ENCODE results near the gene AFF3.

DNA sequence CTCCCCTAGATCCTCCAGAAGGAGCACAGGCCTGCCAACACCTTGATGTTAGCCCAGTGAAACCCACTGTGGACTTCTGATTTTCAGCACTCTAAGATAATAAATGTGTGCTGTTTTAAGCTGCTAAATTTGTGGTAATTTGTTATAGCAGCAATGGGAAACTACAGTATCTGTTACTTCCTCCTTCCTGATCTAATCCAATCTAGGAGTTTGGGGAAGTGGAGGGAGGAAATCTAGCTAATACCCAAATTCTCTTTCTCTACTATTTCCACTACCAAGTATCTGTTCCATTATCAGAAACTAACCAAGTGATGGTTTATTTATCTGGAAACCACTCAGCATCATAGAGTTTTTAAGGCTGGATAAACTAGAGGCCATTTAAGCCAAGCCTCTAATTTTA lies 64.9 kb downstream of the AFF3 start:
- TF ChIP-seq, protein P1, sequence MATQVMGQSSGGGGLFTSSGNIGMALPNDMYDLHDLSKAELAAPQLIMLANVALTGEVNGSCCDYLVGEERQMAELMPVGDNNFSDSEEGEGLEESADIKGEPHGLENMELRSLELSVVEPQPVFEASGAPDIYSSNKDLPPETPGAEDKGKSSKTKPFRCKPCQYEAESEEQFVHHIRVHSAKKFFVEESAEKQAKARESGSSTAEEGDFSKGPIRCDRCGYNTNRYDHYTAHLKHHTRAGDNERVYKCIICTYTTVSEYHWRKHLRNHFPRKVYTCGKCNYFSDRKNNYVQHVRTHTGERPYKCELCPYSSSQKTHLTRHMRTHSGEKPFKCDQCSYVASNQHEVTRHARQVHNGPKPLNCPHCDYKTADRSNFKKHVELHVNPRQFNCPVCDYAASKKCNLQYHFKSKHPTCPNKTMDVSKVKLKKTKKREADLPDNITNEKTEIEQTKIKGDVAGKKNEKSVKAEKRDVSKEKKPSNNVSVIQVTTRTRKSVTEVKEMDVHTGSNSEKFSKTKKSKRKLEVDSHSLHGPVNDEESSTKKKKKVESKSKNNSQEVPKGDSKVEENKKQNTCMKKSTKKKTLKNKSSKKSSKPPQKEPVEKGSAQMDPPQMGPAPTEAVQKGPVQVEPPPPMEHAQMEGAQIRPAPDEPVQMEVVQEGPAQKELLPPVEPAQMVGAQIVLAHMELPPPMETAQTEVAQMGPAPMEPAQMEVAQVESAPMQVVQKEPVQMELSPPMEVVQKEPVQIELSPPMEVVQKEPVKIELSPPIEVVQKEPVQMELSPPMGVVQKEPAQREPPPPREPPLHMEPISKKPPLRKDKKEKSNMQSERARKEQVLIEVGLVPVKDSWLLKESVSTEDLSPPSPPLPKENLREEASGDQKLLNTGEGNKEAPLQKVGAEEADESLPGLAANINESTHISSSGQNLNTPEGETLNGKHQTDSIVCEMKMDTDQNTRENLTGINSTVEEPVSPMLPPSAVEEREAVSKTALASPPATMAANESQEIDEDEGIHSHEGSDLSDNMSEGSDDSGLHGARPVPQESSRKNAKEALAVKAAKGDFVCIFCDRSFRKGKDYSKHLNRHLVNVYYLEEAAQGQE (IDR thresholded peaks at IDR 0.05), result no peak
- TF ChIP-seq, protein P2, sequence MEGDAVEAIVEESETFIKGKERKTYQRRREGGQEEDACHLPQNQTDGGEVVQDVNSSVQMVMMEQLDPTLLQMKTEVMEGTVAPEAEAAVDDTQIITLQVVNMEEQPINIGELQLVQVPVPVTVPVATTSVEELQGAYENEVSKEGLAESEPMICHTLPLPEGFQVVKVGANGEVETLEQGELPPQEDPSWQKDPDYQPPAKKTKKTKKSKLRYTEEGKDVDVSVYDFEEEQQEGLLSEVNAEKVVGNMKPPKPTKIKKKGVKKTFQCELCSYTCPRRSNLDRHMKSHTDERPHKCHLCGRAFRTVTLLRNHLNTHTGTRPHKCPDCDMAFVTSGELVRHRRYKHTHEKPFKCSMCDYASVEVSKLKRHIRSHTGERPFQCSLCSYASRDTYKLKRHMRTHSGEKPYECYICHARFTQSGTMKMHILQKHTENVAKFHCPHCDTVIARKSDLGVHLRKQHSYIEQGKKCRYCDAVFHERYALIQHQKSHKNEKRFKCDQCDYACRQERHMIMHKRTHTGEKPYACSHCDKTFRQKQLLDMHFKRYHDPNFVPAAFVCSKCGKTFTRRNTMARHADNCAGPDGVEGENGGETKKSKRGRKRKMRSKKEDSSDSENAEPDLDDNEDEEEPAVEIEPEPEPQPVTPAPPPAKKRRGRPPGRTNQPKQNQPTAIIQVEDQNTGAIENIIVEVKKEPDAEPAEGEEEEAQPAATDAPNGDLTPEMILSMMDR (IDR thresholded peaks at IDR 0.05; ENCODE audit: low read depth, low read length, missing input control), result no peak
- TF ChIP-seq RAD21 (IDR thresholded peaks at IDR 0.05) (no peak), RXRA (IDR thresholded peaks at IDR 0.05) (no peak)

Data from liver (tissue), 3 donors.